ENCODE data around the gene CCDC192. TPM values are rescaled to one million over a fixed set of nuclear protein-coding genes. Genes with fewer than 3 reads are reported as not detected.
"Not testable (repeated sequence)": the region's sequence is repeated elsewhere in the genome, so short reads cannot be mapped to it uniquely, and the experiment has no call there.

Gene CCDC192
- total RNA-seq, 4 donors from 2014 or later, result not detected

GRCh38 chr5:127718181-127718580 lies 15.0 kb downstream of the CCDC192 start:
- intact Hi-C loops (cut with DNase I; ENCODE audit: low total_unique reads) (loop anchor here (5.0 kb wide), 1 partner anchor 411 kb away; no protein-coding TSS in a partner anchor), in situ Hi-C loops (cut with MboI; ENCODE audit: low pct_ligation_motif_present in 1 of 4, low pct_unique_long_range_greater_than_20kb in 1 of 4, low sequenced_read_pairs in 3 of 4) (no loop called here)
- H3K4me1 ChIP-seq, result peaks cover 0 to 3% (median 0%) of the 10 kb centered on the region in 4 donors
- no peak for DNase-seq
- no peaks in the 10 kb centered on the region for H3K27me3 ChIP-seq
- peaks cover 0 to 3% of the 10 kb centered on the region in 2 donors for H3K9me3 ChIP-seq
- H3K27ac ChIP-seq, result no peak overlapping the region
- no peaks in the 10 kb centered on the region for H3K36me3 ChIP-seq
- TF ChIP-seq POLR2AphosphoS5 (IDR thresholded peaks at IDR 0.05) (no peak), POLR2A (IDR thresholded peaks at IDR 0.05) (no peak), EP300 (IDR thresholded peaks at IDR 0.05; ENCODE audit: low read depth) (no peak)
- no peak overlapping the region for H3K4me3 ChIP-seq
- WGBS, 2 donors (ENCODE audit: low coverage in 1 of 2), result 36 to 58% methylated on average over 1 of the region's 1 CpG

- Histone ChIP-seq H3K9me3 (peaks cover 0 to 3% of the 10 kb centered on the region in 2 donors), H3K4me3 (no peak overlapping the region), H3K27me3 (no peaks in the 10 kb centered on the region), H3K27ac (no peak overlapping the region), H3K36me3 (no peaks in the 10 kb centered on the region), H3K4me1 (peaks cover 0 to 2% (median 0%) of the 10 kb centered on the region in 4 donors)
- 45 to 78% methylated on average over 1 to 2 of the region's 2 CpGs for WGBS, 2 donors (ENCODE audit: low coverage in 1 of 2)
- in situ Hi-C loops (cut with MboI; ENCODE audit: low pct_ligation_motif_present in 1 of 4, low pct_unique_long_range_greater_than_20kb in 1 of 4, low sequenced_read_pairs in 3 of 4) (no loop called here), intact Hi-C loops (cut with DNase I; ENCODE audit: low total_unique reads) (no loop called here)
- DNase-seq, result no peak
- TF ChIP-seq CTCF (IDR thresholded peaks at IDR 0.05) (no peak), POLR2AphosphoS5 (IDR thresholded peaks at IDR 0.05) (no peak), EP300 (IDR thresholded peaks at IDR 0.05; ENCODE audit: low read depth) (no peak), POLR2A (IDR thresholded peaks at IDR 0.05) (no peak)
Measured at GRCh38 chr5:127723571-127723970, 20.4 kb downstream of the CCDC192 start.

- no peaks in the 10 kb centered on the region for H3K36me3 ChIP-seq
- no peaks in the 10 kb centered on the region for H3K27me3 ChIP-seq
- H3K4me3 ChIP-seq, result no peak overlapping the region
- peaks cover 0 to 2% (median 0%) of the 10 kb centered on the region in 4 donors for H3K4me1 ChIP-seq
- H3K9me3 ChIP-seq, result peaks cover 0 to 3% of the 10 kb centered on the region in 2 donors
- in situ Hi-C loops (cut with MboI; ENCODE audit: low pct_ligation_motif_present in 1 of 4, low pct_unique_long_range_greater_than_20kb in 1 of 4, low sequenced_read_pairs in 3 of 4) (no loop called here), intact Hi-C loops (cut with DNase I; ENCODE audit: low total_unique reads) (no loop called here)
- 79 to 88% methylated on average over 1 of the region's 1 CpG for WGBS, 2 donors (ENCODE audit: low coverage in 1 of 2)
- TF ChIP-seq CTCF (IDR thresholded peaks at IDR 0.05) (no peak), EP300 (IDR thresholded peaks at IDR 0.05; ENCODE audit: low read depth) (no peak), POLR2AphosphoS5 (IDR thresholded peaks at IDR 0.05) (no peak), POLR2A (IDR thresholded peaks at IDR 0.05) (no peak)
- no peak overlapping the region for H3K27ac ChIP-seq
- DNase-seq, result no peak
Measured at GRCh38 chr5:127725673-127726072, 22.5 kb downstream of the CCDC192 start.

GRCh38 chr5:127732963-127733362 lies 29.8 kb downstream of the CCDC192 start:
- 56 to 91% methylated on average over 1 of the region's 1 CpG for WGBS, 2 donors (ENCODE audit: low coverage in 1 of 2)
- intact Hi-C loops (cut with DNase I; ENCODE audit: low total_unique reads), result no loop called here
- no peaks in the 10 kb centered on the region for H3K36me3 ChIP-seq
- no peak for TF ChIP-seq POLR2A (IDR thresholded peaks at IDR 0.05)
- no peak for TF ChIP-seq CTCF (IDR thresholded peaks at IDR 0.05)
- no peak for TF ChIP-seq POLR2AphosphoS5 (IDR thresholded peaks at IDR 0.05)
- no peak for TF ChIP-seq EP300 (IDR thresholded peaks at IDR 0.05; ENCODE audit: low read depth)
- no peaks in the 10 kb centered on the region for H3K27me3 ChIP-seq
- H3K4me1 ChIP-seq, result no peaks in the 10 kb centered on the region
- H3K9me3 ChIP-seq, result peaks cover 5 to 7% of the 10 kb centered on the region in 2 donors
- H3K27ac ChIP-seq, result no peak overlapping the region
- no peak overlapping the region for H3K4me3 ChIP-seq
- DNase-seq, result no peak
- in situ Hi-C loops (cut with MboI; ENCODE audit: low pct_ligation_motif_present in 1 of 4, low pct_unique_long_range_greater_than_20kb in 1 of 4, low sequenced_read_pairs in 3 of 4), result no loop called here

- in situ Hi-C loops (cut with MboI; ENCODE audit: low pct_ligation_motif_present in 1 of 4, low pct_unique_long_range_greater_than_20kb in 1 of 4, low sequenced_read_pairs in 3 of 4); H3K4me1 ChIP-seq; intact Hi-C loops (cut with DNase I; ENCODE audit: low total_unique reads); H3K27me3 ChIP-seq; H3K27ac ChIP-seq; H3K4me3 ChIP-seq; H3K36me3 ChIP-seq; DNase-seq; H3K9me3 ChIP-seq: not testable (repeated sequence)
- WGBS, 2 donors (ENCODE audit: low coverage in 1 of 2), result 62% methylated on average over 2 of the region's 14 CpGs; no CpG with 5 or more reads in 1 of the 2 donors
Measured at GRCh38 chr5:127739348-127739747, 36.2 kb downstream of the CCDC192 start.

Data from transverse colon (tissue), 4 donors.